NCI-H1930 (cell line): ENCODE measurements around the gene F2RL2.

ENCODE experiments used
- DNase-seq, 2 experiments: peaks; one replicate each; lab custom pipeline; 2025; lab: John Stamatoyannopoulos, UW

Gene F2RL2, protein sequence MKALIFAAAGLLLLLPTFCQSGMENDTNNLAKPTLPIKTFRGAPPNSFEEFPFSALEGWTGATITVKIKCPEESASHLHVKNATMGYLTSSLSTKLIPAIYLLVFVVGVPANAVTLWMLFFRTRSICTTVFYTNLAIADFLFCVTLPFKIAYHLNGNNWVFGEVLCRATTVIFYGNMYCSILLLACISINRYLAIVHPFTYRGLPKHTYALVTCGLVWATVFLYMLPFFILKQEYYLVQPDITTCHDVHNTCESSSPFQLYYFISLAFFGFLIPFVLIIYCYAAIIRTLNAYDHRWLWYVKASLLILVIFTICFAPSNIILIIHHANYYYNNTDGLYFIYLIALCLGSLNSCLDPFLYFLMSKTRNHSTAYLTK

GRCh38 chr5:76622973-76623596 is at the start of gene F2RL2:
Gene F2RL2 (minus strand): TSS chr5:76623403. CDS start chr5:76623230, 173 bp downstream.
- no peak for DNase-seq

GRCh38 chr5:76672242-76672641 is 49.0 kb upstream of the F2RL2 start:
- no peak for DNase-seq

DNA sequence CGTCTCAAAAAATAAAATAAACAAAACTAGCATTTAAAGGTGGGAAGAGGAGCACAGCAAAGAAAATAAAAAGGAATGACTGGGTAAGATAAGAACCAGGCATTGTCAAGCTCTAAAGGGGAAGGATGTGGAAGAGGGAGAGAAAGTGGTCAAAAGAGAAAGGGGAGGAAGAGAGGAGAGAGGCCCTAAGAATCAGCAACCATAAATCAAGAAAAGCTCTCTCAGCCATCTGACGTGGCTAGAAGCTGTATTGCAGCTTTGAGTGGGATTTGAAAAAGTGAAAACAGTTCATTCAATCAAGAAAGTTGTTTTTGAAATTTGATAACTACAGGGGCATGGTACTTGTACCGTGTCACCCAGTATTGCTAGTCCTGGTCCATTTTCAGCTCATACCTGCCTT is 47.3 kb upstream of the F2RL2 start:
- no peak for DNase-seq

- DNase-seq: no peak
Measured at GRCh38 chr5:76669245-76669644, 46.0 kb upstream of the F2RL2 start.

GRCh38 chr5:76667495-76667894 is 44.3 kb upstream of the F2RL2 start:
- DNase-seq: no peak

DNA sequence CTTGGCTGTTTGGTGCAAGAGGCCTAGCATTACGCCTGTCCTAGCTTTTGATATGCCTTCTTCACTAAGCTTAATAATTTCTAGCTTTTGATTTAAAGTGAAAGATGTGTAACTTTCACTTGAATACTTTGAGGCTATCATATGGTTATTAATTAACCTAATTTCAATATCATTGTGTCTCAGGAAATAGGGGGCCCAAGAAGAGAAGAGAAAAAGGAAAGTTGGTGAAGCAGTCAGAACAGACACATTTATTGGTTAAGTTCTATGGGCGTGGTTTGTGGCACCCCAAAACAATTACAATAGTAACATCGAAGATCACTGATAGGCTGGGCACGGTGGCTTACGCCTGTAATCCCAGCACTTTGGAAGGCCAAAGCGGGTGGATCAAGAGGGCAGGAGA is 40.9 kb upstream of the F2RL2 start:
- no peak for DNase-seq

GRCh38 chr5:76663573-76663972 is 40.4 kb upstream of the F2RL2 start:
- no peak for DNase-seq

- DNase-seq: no peak
Measured at GRCh38 chr5:76662521-76662920, 39.3 kb upstream of the F2RL2 start.

GRCh38 chr5:76660360-76660759 is 37.2 kb upstream of the F2RL2 start:
- no peak for DNase-seq

DNA sequence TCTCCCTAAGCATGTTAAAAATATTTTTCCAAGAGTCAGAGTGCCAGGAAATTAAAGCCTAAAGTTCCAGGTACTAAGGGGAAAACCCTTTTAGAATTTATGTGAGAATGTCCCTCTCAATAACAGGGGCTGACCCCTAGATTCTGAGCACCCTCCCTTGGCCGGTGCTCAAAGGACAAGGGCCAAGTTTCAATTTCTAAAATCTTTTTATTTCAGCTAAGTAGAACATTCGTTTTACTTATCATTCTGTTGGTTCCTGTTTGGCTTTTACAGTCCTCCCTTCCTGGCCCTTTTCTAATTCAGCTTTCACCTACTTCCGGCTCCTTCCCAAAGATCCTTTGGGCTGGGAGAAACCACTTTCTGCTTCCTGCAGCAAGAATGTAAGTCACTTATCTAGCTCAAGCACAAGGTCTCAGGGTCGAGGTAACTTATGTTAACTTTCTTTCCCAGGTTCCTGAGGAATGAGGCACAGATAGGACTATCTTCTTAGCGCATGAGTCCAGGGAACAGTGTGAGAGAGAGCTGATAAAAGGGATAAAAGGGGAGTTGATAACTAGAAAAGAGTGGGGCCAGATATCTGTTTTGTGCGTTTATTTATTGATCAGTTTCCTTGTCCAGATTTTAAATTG is 34.6 kb upstream of the F2RL2 start:
- no peak for DNase-seq

GRCh38 chr5:76657091-76657490 is 33.9 kb upstream of the F2RL2 start:
- DNase-seq: no peak

- no peak for DNase-seq
Measured at GRCh38 chr5:76652809-76653414, 29.7 kb upstream of the F2RL2 start.

GRCh38 chr5:76649140-76649539 is 25.9 kb upstream of the F2RL2 start:
- no peak for DNase-seq

DNA sequence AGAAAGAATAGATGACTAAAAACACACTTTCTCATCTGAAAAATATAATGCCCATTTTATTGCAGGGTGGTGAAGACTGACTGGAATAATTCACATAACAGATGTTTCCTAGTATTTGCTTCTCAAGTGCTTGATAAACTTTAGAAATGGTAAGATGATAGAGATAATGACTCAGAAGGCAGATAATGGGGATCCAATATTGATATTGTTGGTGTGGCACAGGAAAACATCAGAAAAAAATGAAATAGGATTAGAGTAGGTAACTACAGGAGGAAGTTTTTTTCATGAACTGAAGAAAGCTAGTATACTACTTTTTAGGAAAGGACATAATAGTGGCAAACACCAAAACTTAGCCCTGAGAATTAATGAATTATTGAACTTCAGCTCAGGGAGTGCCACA is 20.2 kb upstream of the F2RL2 start:
- DNase-seq: no peak

DNA sequence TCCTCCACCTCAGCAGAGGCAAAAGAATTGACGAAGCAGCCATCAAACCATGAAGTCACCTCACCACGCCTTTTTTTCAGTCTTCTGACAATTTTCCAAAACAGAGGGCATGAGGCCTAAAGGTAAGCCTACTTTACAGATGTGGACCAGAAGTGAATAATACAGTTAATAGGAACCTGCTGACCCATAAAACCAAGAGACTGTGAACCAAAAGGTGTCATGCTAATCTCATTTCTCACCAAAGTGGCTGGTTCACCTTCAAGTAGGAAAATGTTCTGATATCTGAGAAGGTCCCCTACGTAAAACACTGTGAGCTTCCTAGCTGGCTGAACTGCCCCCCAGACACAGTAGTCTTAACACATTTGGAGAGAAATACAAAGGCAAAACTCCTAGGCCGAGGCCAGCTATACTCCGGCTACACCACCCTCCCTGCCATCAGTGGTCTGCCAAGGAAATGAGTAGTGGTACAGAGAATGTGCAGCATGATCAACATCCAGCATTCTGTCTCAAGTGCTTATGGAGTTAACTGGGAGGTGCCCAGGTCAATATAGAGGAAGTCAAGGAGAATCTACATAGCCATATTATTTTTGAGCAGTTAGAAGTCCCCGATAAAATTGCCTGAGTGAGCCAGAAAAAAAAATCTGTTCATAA is 19.3 kb upstream of the F2RL2 start:
- DNase-seq: no peak

GRCh38 chr5:76641514-76642120 is 18.4 kb upstream of the F2RL2 start:
- peak in 1 of 2 experiments; percentile 1 for DNase-seq

DNA sequence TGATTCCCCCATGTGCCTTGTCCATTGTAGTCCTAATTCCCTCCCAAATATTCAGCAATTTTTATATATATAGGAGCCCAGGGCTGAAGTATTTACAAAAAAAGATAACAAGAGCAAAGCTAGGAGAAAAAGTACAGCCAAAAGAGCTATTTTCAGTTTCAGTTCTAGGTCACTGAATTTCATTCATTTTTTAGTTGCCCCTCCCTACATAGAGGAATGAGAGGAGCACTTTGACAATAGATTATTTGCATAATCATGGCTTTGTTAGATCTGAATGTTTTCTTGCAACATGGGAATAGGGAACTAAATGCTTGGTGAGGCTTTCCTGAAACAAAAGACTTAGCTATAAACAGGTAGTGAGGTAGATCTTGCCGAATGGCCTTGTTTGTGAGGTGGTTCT is 15.3 kb upstream of the F2RL2 start:
- no peak for DNase-seq

GRCh38 chr5:76637490-76637889 is 14.3 kb upstream of the F2RL2 start:
- no peak for DNase-seq

- no peak for DNase-seq
Measured at GRCh38 chr5:76634661-76635060, 11.5 kb upstream of the F2RL2 start.

- DNase-seq: no peak
Measured at GRCh38 chr5:76626738-76627137, 3.5 kb upstream of the F2RL2 start.

GRCh38 chr5:76625087-76625815 is 2.0 kb upstream of the F2RL2 start:
- no peak for DNase-seq
